ENCODE measurements around the gene KIF21B.

DNA sequence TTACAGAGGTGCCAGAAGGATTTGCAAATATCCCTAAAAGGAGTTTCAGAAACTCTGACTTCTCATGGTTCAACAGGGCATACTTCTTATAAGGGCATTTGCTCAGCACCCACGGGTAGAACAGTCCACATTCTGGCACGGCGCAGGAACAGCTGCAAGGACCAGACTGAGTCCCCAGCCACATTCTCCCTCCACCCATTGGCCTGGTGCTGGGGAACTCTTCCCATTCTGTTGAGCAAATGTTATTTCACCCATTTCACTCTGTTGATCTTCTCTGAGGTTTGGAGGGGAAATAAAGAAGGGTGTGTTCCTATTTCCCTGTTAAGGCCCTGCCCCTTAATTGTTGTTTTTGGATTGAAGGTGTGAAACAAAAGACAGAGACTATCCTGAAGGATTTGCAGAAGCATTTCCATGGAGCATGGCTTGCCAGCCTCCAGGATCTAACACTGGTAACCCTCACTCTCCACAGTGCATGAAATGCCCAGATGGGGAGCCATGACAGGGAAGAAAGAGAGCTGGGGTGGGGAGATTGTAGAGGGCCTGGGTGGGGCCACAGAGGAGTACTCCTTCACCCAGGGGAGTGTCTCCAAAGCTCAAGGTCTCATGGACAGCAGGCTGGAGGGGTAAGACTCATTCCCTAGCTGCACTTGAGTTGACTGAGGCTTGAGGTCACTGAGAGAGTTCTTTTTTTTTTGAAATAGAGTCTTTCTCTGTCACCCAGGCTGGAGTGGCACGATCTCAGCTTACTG, 93.8 kb downstream of the KIF21B start:
- no peak for TF ChIP-seq POLR2A (IDR thresholded peaks at IDR 0.05)
- TF ChIP-seq, protein P1, sequence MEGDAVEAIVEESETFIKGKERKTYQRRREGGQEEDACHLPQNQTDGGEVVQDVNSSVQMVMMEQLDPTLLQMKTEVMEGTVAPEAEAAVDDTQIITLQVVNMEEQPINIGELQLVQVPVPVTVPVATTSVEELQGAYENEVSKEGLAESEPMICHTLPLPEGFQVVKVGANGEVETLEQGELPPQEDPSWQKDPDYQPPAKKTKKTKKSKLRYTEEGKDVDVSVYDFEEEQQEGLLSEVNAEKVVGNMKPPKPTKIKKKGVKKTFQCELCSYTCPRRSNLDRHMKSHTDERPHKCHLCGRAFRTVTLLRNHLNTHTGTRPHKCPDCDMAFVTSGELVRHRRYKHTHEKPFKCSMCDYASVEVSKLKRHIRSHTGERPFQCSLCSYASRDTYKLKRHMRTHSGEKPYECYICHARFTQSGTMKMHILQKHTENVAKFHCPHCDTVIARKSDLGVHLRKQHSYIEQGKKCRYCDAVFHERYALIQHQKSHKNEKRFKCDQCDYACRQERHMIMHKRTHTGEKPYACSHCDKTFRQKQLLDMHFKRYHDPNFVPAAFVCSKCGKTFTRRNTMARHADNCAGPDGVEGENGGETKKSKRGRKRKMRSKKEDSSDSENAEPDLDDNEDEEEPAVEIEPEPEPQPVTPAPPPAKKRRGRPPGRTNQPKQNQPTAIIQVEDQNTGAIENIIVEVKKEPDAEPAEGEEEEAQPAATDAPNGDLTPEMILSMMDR (IDR thresholded peaks at IDR 0.05): no peak

Data from sigmoid colon (tissue), 3 donors.